ENCODE results near the gene ESCO1.

Gene ESCO1

GRCh38 chr18:21584391-21584790 is 16.1 kb downstream of the ESCO1 start:
- ATAC-seq (no peak), DNase-seq (no peak)

GRCh38 chr18:21575656-21576055 is 24.8 kb downstream of the ESCO1 start:
- no peak for ATAC-seq

GRCh38 chr18:21571772-21572171 is 28.7 kb downstream of the ESCO1 start:
- ATAC-seq: no peak
- DNase-seq: no peak

More at GRCh38 chr18:21575656-21576055, 24.8 kb downstream of the ESCO1 start:
- DNase-seq: no peak

GRCh38 chr18:21559195-21559594 is 41.3 kb downstream of the ESCO1 start:
- DNase-seq: no peak
- ATAC-seq: no peak

GRCh38 chr18:21557607-21558253 is 42.8 kb downstream of the ESCO1 start:
- no peak for ATAC-seq

GRCh38 chr18:21550510-21550970 is 50.0 kb downstream of the ESCO1 start:
- no peak for ATAC-seq

More at GRCh38 chr18:21557607-21558253, 42.8 kb downstream of the ESCO1 start:
- no peak for DNase-seq

GRCh38 chr18:21548647-21549046 is 51.9 kb downstream of the ESCO1 start:
- DNase-seq (no peak), ATAC-seq (no peak)

More at GRCh38 chr18:21550510-21550970, 50.0 kb downstream of the ESCO1 start:
- no peak for DNase-seq

GRCh38 chr18:21546423-21546822 is 54.1 kb downstream of the ESCO1 start:
- ATAC-seq (no peak), DNase-seq (no peak)

GRCh38 chr18:21538230-21538629 is 62.3 kb downstream of the ESCO1 start:
- ATAC-seq: no peak
- DNase-seq: no peak

- DNase-seq (no peak), ATAC-seq (no peak)
Observed at GRCh38 chr18:21534327-21534726, 66.2 kb downstream of the ESCO1 start.

GRCh38 chr18:21526463-21526862 is 74.0 kb downstream of the ESCO1 start:
- DNase-seq (no peak), ATAC-seq (no peak)

GRCh38 chr18:21525916-21526315 is 74.6 kb downstream of the ESCO1 start:
- ATAC-seq (no peak), DNase-seq (no peak)

GRCh38 chr18:21522530-21522929 is 78.0 kb downstream of the ESCO1 start:
- DNase-seq: no peak
- ATAC-seq: no peak

- DNase-seq (no peak), ATAC-seq (no peak)
Observed at GRCh38 chr18:21513741-21514140, 86.8 kb downstream of the ESCO1 start.

GRCh38 chr18:21513292-21513691 is 87.2 kb downstream of the ESCO1 start:
- DNase-seq (no peak), ATAC-seq (no peak)

- ATAC-seq (no peak), DNase-seq (no peak)
Observed at GRCh38 chr18:21509062-21509461, 91.4 kb downstream of the ESCO1 start.

GRCh38 chr18:21507913-21508701 is 92.4 kb downstream of the ESCO1 start:
- no peak for ATAC-seq
- DNase-seq: no peak

- no peak for ATAC-seq
Observed at GRCh38 chr18:21502661-21503060, 97.8 kb downstream of the ESCO1 start.

GRCh38 chr18:21499997-21500396 is 100.5 kb downstream of the ESCO1 start:
- DNase-seq (no peak), ATAC-seq (no peak)

More at GRCh38 chr18:21502661-21503060, 97.8 kb downstream of the ESCO1 start:
- no peak for DNase-seq

GRCh38 chr18:21496277-21496835 is 104.1 kb downstream of the ESCO1 start:
- ATAC-seq: no peak
- DNase-seq: no peak

GRCh38 chr18:21490748-21491147 is 109.8 kb downstream of the ESCO1 start:
- ATAC-seq (no peak), DNase-seq (no peak)

GRCh38 chr18:21489919-21490495 is 110.5 kb downstream of the ESCO1 start:
- no peak for ATAC-seq

More at GRCh38 chr18:21489919-21490495, 110.5 kb downstream of the ESCO1 start:
- DNase-seq: no peak
